Measurements from ENCODE around the gene PRM3.

Gene PRM3

DNA sequence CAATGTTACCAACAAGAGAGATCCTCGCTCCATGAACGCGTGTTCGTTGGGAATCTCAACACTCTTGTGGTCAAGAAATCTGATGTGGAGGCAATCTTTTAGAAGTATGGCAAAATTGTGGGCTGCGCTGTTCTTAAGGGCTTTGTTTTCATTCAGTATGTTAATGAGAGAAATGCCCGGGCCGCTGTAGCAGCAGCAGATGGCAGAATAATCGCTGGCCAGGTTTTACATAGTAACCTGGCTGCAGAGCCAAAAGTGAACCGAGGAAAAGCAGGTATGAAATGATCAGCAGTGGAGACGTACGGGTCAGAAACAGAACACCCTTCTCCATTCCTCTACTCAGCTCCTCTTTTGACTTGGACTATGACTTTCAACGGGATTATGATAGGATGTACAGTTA, 30.8 kb downstream of the PRM3 start:
- no peak for DNase-seq

DNA sequence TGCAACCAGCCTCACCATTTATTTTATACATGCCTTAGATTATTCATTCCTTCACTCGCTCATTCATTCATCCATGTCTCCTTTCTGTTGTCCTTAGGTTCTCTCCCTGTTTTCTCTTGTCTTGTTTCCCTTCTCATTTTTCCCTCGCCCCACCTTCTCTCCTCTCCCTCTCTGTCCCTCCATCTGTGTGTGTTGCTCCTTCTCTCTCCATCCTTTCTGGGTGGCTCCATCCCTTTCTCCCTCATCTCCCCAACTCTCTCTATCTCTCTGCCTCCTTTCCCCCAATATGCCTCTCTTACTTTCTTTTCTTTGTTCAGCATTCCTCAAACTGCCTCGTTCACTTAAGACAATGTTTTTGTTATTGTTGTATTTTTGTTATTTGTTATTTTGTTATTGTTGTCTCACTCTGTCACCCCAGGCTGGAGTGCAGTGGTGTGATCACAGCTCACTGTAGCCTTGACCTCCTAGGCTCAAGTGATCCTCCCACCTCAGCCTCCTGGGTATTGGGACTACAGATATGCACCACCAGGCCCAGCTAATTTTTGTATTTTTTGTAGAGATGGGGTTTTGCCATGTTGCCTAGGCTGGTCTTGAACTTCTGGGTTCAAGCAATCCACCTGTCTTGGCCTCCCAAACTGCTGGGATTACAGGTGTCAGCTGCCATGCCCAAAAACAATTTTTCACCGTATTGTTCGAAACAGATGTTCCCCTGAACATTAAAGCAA, 31.8 kb downstream of the PRM3 start:
- no peak for DNase-seq

DNA sequence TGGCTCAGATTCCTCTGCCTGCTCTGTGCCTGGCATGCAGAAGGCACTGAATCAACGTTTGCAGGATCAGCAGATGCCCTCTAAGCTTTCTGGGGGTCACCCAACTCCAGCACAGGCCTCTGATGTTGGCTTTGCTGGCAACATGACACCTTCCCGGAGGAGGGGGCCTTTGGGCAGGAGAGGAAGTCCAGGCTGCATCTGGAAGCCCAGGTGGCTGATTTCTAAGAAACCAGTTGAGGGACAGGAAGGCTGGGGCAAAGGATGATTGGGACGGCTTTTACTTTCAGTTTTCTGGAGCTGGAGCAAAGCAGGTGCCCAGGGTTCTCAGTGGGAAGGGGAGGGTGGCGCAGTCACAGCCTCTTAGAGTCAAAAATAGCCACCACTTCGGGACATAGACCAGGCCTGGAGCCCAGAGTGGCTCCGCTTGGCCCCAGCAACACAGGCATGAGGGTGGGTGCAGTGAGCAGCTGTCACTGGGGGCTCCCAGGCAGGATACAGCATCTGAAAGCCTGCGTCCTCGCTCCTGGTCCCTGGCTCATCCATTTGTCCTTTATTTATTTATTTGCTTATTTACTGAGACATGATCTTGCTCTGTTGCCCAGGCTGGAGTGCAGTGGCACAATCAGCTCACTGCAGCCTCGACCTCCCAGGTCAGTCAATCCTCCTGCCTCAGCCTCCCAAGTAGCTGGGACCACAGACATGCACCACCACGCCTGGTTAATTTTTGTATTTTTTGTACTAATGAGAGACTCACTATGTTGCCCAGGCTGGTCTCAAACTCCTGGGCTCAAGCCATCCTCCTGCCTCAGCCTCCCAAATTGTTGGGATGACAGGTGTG, 32.6 kb downstream of the PRM3 start:
- DNase-seq, result no peak

DNA sequence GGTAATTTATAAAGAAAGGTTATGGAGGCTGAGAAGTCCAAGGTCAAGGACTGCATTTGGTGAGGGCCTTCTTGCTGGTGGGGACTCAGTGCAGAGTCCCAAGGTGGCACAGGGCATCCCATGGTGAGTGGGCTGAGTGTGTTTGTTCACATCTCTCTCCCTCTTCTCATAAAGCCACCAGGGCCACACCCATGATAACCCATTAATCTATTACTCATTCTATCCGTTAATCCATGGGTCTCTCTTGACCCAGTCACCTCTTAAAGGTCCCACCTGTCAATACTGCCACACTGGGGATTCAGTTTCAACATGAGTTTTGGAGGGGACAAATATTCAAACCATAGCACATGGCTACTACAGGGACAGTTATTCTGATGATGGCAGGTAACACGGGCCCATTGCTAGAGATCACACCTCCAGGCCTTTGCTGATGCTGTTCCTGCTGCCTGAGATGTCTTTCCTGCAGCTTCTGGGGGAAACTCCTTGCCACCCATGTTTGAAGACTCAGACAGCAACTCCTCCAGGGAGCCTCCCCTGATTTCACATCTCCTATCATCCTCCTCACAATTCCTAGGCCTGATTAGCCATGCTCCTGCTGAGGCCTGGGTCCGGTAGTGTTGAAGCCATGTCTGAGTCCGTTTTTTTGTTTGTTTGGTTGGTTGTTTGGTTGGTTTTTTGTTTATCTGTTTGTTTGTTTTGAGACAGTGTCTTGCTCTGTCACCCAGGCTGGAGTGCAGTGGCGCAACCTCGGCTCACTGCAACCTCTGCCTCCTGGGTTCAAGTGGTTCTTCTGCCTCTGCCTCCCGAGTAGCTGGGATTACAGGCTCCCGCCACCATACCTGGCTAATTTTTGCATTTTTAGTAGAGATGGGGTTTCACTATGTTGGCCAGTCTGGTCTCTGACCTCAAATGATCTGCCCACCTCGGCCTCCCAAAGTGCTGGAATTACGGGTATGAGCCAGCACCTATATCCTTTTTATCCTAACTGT, 33.5 kb downstream of the PRM3 start:
- no peak for DNase-seq

DNA sequence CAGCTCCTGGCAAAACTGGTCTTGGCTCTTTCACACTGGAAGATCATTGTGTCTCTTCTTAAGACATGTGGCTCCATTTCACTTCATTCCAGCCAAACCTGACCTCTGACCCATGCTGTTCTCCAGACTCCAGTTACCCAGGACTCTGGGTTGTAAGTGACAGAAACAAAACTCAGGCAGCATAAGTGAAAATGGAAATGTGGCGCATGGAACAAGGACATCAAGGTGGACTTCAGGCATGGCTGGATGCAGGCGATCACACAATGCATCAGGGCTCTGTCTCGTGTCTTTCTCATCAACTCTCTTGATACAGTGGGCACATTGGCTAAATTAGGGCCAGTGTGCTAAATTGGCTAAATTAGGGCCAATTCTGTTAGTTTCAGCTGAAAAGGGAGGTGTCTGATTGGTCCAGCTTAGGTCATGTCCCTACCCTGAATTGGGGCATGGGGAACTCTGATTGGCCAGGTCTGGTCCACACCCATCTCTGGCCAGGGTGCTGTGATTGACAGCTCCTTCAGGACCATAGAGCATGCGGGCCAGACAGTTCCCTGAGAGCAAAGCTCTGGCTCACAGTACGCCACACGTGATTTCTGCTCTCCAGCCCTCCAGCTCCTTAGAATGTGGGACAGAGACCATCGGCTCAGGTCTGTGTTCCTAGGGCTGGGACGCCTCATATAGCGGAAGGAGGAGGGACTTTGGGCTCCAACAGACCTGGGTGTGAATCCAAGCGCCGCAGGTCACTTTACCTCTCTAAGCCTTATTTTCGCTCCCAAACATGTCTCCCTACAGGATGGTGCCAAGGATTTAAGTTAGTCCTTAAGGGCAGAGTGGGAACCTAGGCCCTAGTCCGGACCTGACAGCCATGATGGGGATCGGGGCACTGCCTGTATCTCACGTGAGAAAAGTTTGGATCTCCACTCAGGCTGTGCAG, 34.9 kb downstream of the PRM3 start:
- DNase-seq, result no peak

DNA sequence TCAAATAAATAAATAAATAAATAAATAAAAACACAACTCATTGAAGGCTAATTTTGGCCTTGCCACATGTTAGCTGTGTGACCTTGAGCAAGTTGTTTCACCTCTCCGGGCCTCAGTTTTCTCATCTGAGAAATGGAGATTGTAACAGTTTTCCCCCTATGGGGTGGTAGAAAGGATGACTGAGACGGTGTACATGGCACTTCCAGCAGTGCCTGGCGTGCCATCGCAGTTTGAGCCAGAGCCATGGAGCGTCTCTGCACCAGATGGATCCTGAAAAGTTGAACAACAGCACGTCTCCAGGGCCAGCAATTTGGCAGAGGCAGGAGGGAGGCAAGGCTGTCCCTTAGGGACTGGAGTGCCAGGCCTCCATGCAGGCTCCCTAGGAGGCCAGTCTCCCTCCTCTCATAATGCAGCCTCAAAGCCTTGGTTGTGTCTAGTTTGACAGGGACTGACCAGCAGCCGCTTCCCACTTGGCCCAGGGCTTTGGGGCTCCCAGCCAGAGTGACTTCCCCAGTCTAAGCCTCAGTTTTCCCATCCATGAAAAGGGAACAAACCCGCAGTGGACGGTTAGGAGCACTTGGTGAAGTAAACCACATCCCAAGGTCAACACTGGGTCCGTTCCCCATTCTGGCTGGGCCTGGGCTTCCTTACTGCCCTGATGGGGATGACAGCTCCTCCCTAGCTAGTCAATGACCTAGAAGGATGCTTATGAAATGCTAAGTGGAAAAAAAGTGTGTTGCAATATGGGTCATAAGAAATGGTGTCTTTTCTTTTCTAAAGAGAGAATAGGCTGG, 36.8 kb downstream of the PRM3 start:
- DNase-seq, result no peak

DNA sequence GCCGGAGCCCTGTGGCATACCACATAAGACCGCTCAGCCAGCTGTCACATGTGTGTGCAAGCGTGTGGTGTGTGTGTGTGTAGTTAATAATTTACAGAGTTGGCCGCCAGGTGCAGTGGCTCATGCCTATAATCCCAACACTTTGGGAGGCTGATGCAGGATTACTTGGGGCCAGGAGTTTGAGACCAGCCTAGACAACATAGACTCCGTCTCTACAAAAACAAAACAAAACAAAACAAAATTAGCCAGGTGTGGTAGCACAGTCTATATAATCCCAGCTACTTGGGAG, 37.8 kb downstream of the PRM3 start:
- DNase-seq, result no peak

DNA sequence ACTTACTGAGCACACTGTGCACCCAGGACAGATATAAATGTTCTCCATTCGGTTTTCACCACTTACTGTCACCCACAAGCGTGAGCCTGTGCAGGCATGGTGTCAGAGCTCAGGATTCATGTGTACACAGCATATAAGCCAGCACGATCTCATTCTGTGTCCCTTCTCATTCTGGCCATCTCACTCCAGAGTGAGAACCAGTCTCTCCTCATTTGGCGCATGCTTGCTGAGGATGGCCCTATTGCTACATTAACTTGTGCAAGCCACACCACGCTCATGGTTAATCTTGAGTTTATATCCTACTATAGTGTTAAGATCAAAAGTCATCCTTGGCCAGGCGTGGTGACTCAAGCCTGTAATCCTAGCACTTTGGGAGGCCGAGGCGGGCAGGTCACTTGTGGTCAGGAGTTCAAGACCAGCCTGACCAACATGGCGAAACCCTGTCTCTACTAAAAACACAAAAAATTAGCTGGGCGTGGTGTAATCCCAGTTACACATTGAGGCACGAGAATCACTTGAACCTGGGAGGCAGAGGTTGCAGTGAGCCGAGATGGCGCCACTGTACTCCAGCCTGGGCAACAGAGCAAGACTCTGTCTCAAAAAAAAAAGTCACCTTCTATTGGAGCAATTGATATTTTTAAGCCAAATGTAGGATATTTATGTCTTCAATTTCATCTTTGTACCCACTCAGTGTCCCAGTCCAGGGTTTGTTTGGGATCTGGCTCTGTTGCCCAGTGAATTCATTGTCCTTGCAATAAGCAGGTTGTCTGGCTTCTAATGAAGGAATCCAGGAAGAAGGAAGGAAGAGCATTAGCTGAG, 38.3 kb downstream of the PRM3 start:
- no peak for DNase-seq

DNA sequence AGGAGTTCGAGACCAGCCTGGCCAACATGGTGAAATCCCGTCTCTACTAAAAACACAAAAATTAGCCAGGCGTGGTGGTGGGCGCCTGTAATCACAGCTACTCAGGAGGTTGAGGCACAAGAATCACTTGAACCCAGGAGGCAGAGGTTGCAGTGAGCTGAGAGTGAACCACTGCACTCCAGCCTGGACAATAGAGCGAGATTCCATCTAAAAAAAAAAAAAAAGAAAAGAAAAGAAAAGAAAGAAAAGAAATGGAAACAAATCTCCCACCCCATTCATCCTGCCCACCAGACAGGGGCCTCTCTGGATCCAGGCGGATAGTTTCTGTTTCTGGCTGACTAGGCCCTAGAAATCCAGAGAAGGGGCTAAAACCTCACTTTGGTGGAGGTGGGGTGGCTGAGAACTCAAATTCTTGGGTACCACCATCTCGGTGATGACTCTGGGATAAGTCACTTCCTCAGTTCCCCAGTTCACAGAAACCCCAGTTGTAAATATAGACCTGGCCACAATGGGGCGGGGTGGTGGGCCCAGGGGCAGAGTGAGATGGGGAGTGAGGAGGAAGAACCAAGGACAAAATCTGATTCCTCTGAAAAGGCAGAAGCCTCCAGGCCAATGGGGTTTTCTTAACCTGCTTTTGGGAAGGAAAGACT, 39.6 kb downstream of the PRM3 start:
- peak; percentile 81 for DNase-seq

DNA sequence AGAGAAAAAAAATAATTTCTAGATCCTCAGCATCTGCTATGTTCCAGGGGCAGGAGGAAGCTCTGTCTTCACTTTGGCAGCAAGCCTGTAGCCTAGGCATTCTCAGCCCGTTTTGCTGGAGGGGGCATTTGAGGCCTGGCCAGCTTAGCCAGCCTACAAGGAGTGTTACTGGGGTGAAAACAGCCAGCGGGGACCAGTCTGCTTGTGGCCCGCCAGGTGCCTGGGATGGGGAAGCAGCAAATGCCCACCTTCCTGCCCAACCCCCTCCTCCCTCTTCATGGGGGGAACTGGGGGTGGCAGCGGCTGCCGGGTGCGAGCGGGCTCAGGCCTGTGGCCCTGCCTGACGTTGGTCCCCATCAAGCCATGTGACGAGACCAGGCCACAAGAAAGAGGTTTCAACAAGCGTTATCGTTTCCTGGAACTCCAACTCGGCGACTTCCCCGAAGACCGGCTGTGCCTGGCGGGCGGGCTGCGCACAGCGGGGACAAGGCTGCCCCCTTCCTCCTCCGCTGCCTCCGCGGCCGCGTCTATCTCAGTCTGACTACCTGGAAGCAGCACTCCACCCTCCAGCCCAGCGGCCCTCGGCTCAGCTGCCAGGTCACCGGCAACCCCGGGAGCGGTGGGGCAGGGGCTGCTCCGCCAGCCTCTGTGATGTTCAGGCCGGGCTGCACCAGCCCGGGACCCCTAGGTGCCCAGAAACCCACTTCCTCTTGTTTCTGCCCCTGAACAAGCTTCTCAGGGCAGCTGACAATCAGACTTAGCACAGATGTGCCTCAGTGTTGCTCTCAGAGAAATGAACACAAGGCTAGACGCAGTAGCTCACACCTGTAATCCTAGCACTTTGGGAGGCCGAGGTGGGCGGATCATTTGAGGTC, 40.3 kb downstream of the PRM3 start:
- DNase-seq, result peak; percentile 91

DNA sequence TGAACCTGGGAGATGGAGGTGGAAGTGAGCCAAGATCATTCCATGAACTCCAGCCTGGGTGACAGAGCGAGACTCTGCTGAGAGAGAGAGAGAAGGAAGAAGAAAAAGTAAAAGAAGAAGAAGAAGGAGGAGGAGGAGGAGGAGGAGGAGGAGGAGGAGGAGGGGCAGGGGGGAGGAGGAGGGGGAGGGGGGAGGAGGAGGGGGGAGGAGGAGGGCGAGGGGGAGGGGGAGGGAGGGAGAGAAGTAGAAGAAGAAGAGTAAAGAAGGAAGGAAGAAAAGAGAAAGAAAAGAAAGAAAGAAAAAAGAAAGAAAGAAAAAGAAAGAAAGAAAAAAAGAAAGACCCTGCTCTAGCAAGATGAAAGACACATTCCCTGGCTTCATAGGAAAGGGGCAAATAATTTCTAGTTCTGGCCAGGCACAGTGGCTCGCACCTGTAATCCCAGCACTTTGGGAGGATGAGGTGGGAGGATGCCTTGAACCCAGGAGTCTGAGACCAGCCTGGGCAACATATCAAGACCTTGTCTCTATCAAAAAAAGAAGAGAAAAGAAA, 41.1 kb downstream of the PRM3 start:
- no peak for DNase-seq

DNA sequence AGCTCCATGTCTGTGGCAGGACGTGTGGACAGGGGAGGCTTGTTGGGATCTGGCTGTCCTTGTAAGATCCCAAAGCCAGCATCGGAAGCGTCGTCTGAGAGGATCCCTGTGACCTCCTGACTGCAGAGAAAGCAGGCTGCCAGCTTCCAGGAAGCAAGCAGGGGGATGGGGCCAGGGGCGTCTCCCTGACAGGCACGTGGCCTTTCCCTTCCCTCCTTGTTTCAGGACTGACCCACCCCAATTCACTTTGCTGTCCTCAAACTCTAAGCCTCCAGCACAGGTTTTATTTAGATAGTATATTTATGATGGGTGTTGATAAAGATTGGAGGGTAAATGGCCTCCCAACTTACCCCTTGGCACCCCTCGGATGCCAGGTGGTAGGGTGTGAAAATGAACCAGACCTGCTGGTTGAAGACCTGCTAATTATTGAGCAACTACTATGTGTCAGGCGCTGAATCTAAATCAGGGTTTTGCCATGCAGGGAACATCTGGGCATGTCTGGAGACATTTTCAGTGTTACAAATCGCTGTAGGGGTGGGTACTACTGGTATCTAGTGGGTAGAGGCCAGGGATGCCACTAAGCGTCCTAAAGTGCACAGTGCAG, 42.0 kb downstream of the PRM3 start:
- DNase-seq, result no peak

DNA sequence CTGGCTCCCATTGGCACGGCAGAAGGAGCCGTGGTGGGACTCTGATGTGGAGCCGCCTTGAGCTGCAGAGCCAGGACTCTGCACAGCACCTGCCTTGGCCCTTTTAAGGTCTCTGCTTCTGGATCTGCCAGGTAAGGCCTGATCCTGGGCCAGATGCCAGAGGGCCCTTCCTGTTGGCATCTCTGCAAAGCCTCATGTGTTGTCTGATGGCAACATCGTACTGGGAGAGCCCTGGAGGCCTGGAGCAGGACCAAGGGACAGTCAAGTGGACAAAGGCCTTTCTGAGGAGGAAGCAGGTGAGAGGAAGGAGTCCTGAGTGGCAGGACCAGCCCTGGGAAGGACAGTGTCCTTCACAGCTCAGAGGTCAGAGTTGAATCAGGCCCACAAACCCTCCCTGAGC, 43.5 kb downstream of the PRM3 start:
- no peak for DNase-seq

DNA sequence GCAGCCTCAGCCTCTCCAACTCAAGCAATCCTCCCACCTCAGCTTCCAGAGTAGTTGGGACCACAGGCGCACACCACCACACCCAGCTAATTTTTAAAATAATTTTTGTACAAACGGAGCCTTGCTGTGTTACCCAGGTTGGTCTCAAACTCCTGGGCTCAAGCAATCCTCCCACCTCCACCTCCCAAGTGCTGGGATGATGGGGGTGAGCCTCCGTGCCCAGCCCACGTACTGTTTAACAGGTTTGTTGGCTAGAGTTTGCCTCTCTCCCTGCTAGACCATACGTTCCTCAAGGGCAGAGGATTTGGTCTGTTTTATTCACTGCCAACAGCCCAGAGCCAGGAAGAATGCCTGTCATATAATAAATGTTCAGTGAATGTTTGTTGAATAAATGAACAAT, 44.0 kb downstream of the PRM3 start:
- DNase-seq, result no peak

DNA sequence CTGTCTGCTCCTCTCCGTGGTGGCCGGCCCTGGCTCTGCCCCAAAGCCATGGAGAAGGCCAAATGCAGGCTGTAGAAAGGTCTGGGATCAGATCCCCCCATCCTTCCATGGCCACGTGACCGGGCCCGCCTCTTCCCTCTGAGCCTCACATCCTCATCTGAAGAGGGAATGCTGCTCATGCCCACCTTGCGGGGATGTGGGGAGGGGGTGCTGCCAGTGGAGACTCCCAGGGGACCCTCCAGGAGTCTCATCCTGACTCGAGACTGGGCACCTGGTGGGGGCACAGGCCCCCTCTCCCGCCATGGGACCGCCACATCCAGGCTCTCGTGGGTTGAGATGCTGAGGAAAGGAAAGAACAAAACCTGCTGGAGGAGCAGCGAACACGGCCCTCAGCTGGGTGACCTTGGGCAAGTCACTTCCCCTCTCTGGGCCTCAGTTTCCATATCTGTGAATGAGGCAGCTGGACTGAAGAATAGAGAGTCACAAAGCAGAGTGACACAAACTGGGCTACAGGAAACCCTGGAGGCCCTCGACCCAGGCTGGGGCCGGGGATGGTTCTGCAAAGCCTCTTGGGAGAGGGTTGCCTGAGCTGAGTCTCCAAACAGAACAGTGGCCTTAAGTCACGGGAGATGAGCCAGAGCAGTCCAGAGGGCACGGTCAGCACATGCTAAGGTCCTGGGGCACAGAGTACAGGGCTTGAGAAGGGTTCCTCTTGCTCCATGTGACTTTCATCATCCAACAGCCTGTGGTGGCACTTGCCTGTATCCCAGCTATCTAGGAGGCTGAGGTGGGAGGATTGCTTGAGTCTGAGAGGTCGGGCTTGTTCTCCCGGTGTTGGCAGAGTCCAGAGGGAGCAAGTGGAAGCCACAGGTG, 47.5 kb downstream of the PRM3 start:
- no peak for DNase-seq

DNA sequence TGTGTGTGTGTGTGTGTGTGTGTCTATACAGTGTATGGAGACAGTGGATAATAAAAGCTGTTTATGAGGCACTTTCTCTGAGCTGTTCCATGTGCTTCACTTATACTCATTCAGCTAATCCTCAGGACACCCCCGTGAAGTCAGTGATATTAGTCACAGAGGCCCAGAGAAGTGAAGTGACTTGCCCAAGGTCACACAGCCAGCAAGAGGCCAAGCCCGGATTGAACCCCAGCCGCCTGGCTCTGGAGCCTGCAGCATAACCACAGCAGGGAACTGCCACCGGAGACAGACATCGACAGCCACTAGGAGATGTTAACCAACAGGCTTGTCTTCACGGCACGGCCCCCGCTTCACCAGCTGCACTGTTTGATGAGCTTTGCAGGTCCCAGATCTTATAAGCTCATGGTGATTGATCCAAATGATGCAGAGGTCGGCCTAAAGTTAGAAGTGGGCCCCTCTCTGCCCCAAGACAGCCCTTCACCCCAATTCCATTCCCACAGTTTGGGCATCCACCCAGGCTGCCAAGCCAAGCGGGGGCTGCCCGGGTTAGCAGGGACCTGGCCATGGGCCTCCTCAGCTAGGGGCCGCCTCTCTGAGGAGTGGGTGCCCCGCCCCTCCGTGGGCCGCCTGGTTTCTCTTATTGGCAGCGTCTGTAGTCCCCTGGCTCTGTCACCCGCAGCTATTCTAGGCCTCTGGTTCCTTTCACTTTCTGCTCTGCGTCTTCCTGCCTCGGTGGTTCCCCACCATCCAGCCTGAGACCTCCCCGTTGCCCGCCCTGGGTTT, 48.3 kb downstream of the PRM3 start:
- DNase-seq, result peak; percentile 81
